T-cell (primary cell): ENCODE measurements around the gene DIP2C. TPM values are rescaled to one million over a fixed set of nuclear protein-coding genes. Genes with fewer than 3 reads are reported as not detected.

Experiments used
- ATAC-seq, 4 experiments: fragments of 200-7000 bp in 3 of 4; fragments of 150-1000 bp in 1 of 4; cut with Tn5 transposase; replicated peaks in 1 of 4; 1 replicate in 3 of 4; 2 replicates in 1 of 4; pipeline ENCODE4 v1.10.0; 2021; ENCODE audit warnings: moderate library complexity in 3 of 4, mild to moderate bottlenecking in 2 of 4, moderate number of reproducible peaks in 1 of 4
- CTCF ChIA-PET, 2 donors: fragments of 300-600 bp; sonication (Branson Sonifier 250); formaldehyde crosslinking; loops; one replicate each; lab custom pipeline; 2022; ENCODE audit warnings: antibody characterized with exemption in 2 of 2; lab: Charles Lee
- POLR2A ChIA-PET, 2 donors: fragments of 300-600 bp; sonication (Branson Sonifier 250); formaldehyde crosslinking; loops; one replicate each; lab custom pipeline; 2022; ENCODE audit warnings: antibody characterized with exemption in 2 of 2; lab: Charles Lee
- DNase-seq, 35 experiments: peaks; one replicate each; pipeline versions ENCODE4 v3.0.0 to v3.0.0-alpha.2; 2013 to 2023
- H3K27ac ChIP-seq: one replicate; pipeline ENCODE4 v1.5.1; 2013; ENCODE audit warnings: low read length
- H3K27me3 ChIP-seq, 2 experiments: replicated peaks in 1 of 2; 1 replicate in 1 of 2; 2 replicates in 1 of 2; pipeline versions ENCODE4 v1.6.1 to v1.7.0; 2013; ENCODE audit warnings: low read length in 1 of 2, mixed read lengths in 1 of 2; ENCODE audit not compliant: control insufficient read depth in 2 of 2, insufficient read depth in 2 of 2; ENCODE audit errors: extremely low read depth in 1 of 2
- H3K36me3 ChIP-seq, 2 donors: 1 replicate in 1 of 2; 2 replicates in 1 of 2; pipeline versions ENCODE4 v1.6.1 to v1.7.0; 2013; ENCODE audit warnings: low read length in 1 of 2; ENCODE audit not compliant: control insufficient read depth in 2 of 2, insufficient read depth in 1 of 2; ENCODE audit errors: extremely low read depth in 1 of 2
- H3K4me1 ChIP-seq, 2 experiments: 1 replicate in 1 of 2; 2 replicates in 1 of 2; pipeline versions ENCODE4 v1.6.1 to v1.7.0; 2013; ENCODE audit warnings: low read length in 2 of 2, mixed read lengths in 1 of 2; ENCODE audit not compliant: insufficient read depth in 2 of 2, control insufficient read depth in 1 of 2; ENCODE audit errors: extremely low read depth in 1 of 2
- H3K4me3 ChIP-seq, 2 donors: 1 replicate in 1 of 2; 2 replicates in 1 of 2; pipeline versions ENCODE4 v1.5.1 to v1.7.0; 2013; ENCODE audit warnings: mild to moderate bottlenecking in 2 of 2, low read length in 1 of 2, moderate library complexity in 1 of 2; ENCODE audit not compliant: control insufficient read depth in 1 of 2; ENCODE audit errors: extremely low read depth in 1 of 2
- H3K9me3 ChIP-seq: 2 replicates; pipeline ENCODE4 v1.7.0; 2013
- H3K27ac Mint-ChIP-seq, 2 donors: one replicate each; pipeline ENCODE4 v1.8.0; 2020 to 2021; ENCODE audit warnings: mild to moderate bottlenecking in 2 of 2, mixed read lengths in 2 of 2
- H3K27me3 Mint-ChIP-seq, 2 donors: one replicate each; pipeline ENCODE4 v1.8.0; 2021 to 2022; ENCODE audit warnings: mixed read lengths in 2 of 2
- H3K36me3 Mint-ChIP-seq: one replicate; pipeline ENCODE4 v1.8.0; 2021; ENCODE audit warnings: mixed read lengths
- H3K4me1 Mint-ChIP-seq, 3 donors: one replicate each; pipeline ENCODE4 v1.8.0; 2020 to 2022; ENCODE audit warnings: mixed read lengths in 3 of 3, mild to moderate bottlenecking in 1 of 3
- H3K4me3 Mint-ChIP-seq, 3 donors: one replicate each; pipeline ENCODE4 v1.8.0; 2020 to 2022; ENCODE audit warnings: mild to moderate bottlenecking in 3 of 3, mixed read lengths in 3 of 3, moderate library complexity in 3 of 3
- H3K9me3 Mint-ChIP-seq, 3 donors: one replicate each; pipeline ENCODE4 v1.8.0; 2020 to 2022; ENCODE audit warnings: mixed read lengths in 3 of 3
- WGBS: methylation state at CpG from one replicate; pipeline ENCODE4 v1.1.5; 2013; ENCODE audit warnings: missing lambda C conversion rate; ENCODE audit not compliant: insufficient coverage; 5-methylcytosine and 5-hydroxymethylcytosine counted together
- total RNA-seq, 35 experiments: library from RNA in 6 of 35; stranded (reverse) in 6 of 35; fragments of 120-200 nt in 1 of 35; gene quantifications; one replicate each; pipeline versions ENCODE4 v1.2.1 to v1.2.4 and lab custom pipeline; 2013 to 2026

Gene DIP2C
- total RNA-seq, 5 donors from 2014 or later (not counting 1 experiment from before 2014, with no cell fraction given) = 2.7 to 7.4 (median 4.5) TPM

DNA sequence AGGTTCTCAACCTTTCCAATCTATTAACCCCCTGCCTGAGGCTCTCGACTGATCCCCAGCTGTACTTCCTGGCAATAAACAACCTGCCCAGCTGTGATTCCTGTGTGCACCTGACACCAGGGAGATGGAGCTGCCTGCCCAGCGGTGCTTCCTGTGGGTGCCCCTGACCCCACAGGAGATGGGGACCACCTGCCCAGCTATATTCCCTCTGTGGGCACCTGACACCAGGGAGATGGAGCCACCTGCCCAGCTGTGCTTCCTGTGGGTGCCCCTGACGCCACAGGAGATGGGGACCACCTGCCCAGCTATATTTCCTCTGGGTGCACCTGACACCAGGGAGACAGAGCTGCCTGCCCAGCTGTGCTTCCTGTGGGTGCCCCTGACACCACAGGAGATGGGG, 184.0 kb downstream of the DIP2C start:
- no peaks in the 10 kb centered on the region for H3K9me3 Mint-ChIP-seq
- DNase-seq (no peak), ATAC-seq (no peak)
- peaks cover 10 to 11% of the 10 kb centered on the region in 2 donors for H3K27me3 Mint-ChIP-seq
- no peaks in the 10 kb centered on the region for H3K36me3 Mint-ChIP-seq
- POLR2A ChIA-PET = no interaction called here
- CTCF ChIA-PET = interaction anchor here in 1 of 2 donors (0.8 kb wide), 1 partner anchor 91 kb away, joined by 3 read pairs; no protein-coding TSS in a partner anchor
- Histone ChIP-seq H3K36me3 (no peaks in the 10 kb centered on the region), H3K27me3 (peaks cover 0 to 19% of the 10 kb centered on the region in 2 experiments), H3K4me1 (peaks cover 6 to 12% of the 10 kb centered on the region in 2 experiments), H3K4me3 (no peak overlapping the region), H3K27ac (no peak overlapping the region), H3K9me3 (no peaks in the 10 kb centered on the region)
- WGBS = 18% methylated on average over 3 of the region's 3 CpGs
- peaks cover 29 to 38% (median 32%) of the 10 kb centered on the region in 3 donors for H3K4me1 Mint-ChIP-seq
- H3K27ac Mint-ChIP-seq = no peak overlapping the region
- H3K4me3 Mint-ChIP-seq = no peak overlapping the region

DNA sequence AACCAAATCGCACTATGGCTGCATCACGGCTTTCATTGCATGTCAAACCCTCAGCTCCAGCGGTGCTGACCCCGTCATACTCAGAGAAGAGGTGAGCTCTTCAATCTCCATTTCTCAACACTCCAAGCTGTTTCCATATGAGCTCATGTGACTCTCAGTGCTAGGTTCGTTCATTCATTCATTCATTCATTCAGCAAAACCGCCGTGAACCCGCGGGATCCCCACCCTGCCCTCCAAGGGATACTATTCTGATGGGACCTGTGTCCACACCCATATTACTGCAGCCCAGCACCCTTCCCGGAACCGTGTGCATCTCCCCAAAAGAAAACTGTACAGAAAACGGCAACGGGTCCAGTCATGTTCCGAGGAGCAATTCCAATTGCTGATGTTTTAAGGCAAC, 184.7 kb downstream of the DIP2C start:
- POLR2A ChIA-PET = no interaction called here
- H3K27ac Mint-ChIP-seq = no peak overlapping the region
- CTCF ChIA-PET = no interaction called here
- Histone ChIP-seq H3K4me3 (no peak overlapping the region), H3K27me3 (peaks cover 0 to 17% of the 10 kb centered on the region in 2 experiments), H3K36me3 (no peaks in the 10 kb centered on the region), H3K9me3 (no peaks in the 10 kb centered on the region), H3K4me1 (peaks cover 11 to 12% of the 10 kb centered on the region in 2 experiments), H3K27ac (no peak overlapping the region)
- H3K27me3 Mint-ChIP-seq = peaks cover 10 to 11% of the 10 kb centered on the region in 2 donors
- H3K4me3 Mint-ChIP-seq = no peak overlapping the region
- ATAC-seq = no peak
- peaks cover 30 to 40% (median 30%) of the 10 kb centered on the region in 3 donors for H3K4me1 Mint-ChIP-seq
- H3K9me3 Mint-ChIP-seq = no peaks in the 10 kb centered on the region
- H3K36me3 Mint-ChIP-seq = no peaks in the 10 kb centered on the region
- DNase-seq = no peak
- WGBS = 90% methylated on average over 14 of the region's 14 CpGs

DNA sequence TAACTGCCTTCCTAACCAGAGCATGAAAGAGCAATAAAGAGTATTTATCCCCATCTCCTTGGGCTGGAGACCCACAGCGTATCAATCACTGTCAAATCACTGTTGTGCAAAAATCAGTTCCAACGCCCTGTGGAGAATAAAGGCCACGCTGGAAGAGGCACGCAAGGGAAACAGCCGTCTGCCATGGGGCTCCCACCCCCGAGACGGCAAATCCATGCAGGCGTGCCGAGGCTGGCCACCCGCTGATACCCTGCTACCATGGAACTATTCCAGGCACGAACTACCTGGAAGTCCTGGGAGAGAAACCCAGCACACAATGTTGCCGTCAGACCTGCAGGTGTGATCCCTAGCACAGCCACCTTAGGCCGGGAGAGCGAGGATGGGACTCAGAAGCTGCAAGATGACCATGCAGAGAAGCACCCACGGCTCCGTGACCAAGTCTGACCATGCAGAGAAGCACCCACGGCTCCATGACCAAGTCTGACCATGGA, 185.3 kb downstream of the DIP2C start:
- no peaks in the 10 kb centered on the region for H3K9me3 ChIP-seq
- Mint-ChIP-seq H3K4me3 (no peak overlapping the region), H3K27me3 (peaks cover 10 to 11% of the 10 kb centered on the region in 2 donors), H3K4me1 (peaks cover 30 to 42% (median 30%) of the 10 kb centered on the region in 3 donors), H3K9me3 (no peaks in the 10 kb centered on the region), H3K36me3 (no peaks in the 10 kb centered on the region), H3K27ac (no peak overlapping the region)
- no peak overlapping the region for H3K4me3 ChIP-seq
- 82% methylated on average over 17 of the region's 17 CpGs for WGBS
- H3K36me3 ChIP-seq = no peaks in the 10 kb centered on the region
- POLR2A ChIA-PET = no interaction called here
- CTCF ChIA-PET = no interaction called here
- peaks cover 0 to 15% of the 10 kb centered on the region in 2 experiments for H3K27me3 ChIP-seq
- H3K27ac ChIP-seq = no peak overlapping the region
- DNase-seq (peak in 1 of 35 experiments; percentile 17), ATAC-seq (no peak)
- H3K4me1 ChIP-seq = peaks cover 12% of the 10 kb centered on the region in 2 experiments

DNA sequence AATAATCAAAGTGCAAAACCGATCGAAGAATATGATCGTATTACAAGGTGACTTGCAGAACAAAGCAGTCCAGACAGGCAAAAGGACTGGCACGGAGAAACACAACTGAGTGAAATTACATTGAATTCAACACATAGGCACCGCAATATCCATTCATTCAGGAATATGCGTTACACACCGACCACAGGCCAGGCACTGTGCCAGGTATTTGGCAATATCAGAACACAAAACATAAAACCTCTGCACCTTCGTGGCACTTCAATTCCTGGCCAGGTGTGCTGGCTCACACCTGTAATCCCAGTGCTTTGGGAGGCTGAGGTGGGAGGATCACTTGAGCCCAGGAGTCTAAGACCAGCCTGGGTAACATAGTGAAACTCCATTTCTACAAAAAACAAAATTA, 187.9 kb downstream of the DIP2C start:
- Mint-ChIP-seq H3K27me3 (peaks cover 10 to 12% of the 10 kb centered on the region in 2 donors), H3K4me3 (no peak overlapping the region), H3K27ac (no peak overlapping the region), H3K4me1 (peaks cover 28 to 36% (median 30%) of the 10 kb centered on the region in 3 donors), H3K9me3 (no peaks in the 10 kb centered on the region), H3K36me3 (no peaks in the 10 kb centered on the region)
- ChIA-PET CTCF (no interaction called here), POLR2A (no interaction called here)
- Histone ChIP-seq H3K36me3 (no peaks in the 10 kb centered on the region), H3K27me3 (peaks cover 0 to 10% of the 10 kb centered on the region in 2 experiments), H3K4me1 (peaks cover 12% of the 10 kb centered on the region in 2 experiments), H3K4me3 (no peak overlapping the region), H3K9me3 (no peaks in the 10 kb centered on the region), H3K27ac (no peak overlapping the region)
- DNase-seq (no peak), ATAC-seq (no peak)
- 74% methylated on average over 6 of the region's 8 CpGs for WGBS

DNA sequence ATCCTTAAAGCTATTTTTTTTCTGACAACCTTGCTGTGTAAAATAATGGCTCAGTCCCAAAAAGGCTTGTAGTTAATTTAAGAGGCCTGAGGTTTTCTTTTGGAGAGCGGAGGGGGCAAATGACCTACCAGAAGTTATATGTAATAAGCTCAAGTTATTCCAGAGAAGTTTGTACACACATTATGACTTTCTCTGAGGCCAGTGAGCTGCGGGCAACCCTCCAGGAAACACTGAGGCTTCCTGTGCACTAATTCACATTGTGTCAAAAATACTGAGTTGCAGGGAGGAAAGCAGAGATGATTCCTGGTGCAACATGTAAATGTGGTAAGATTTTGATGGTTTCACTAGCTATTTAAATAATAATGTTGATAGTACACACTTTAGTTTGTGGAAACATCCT, 188.6 kb downstream of the DIP2C start:
- H3K4me3 Mint-ChIP-seq = no peak overlapping the region
- H3K27ac Mint-ChIP-seq = peak overlapping the region in 1 of 2 donors; percentile 37

DNA sequence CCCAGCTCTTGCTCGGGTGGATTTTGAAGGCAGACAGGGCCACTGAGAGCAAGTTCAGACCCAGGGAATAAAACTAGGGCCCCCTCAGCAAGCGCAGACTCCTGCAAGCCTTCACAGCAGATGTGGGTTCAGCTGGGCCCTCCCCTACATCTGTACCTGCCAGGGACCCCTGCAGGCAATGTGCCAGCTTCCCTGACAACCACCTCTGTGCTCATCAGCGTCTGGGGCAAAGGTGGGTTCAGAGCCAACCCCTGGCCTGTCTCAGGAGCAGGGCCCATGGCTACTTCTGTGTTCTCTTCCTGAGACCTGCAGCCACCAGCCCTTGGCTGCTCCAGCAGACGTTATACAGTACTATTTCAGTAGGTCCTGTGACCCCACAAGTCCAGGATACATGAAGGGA, 189.5 kb downstream of the DIP2C start:
- Histone ChIP-seq H3K9me3 (no peaks in the 10 kb centered on the region), H3K4me1 (peaks cover 8 to 12% of the 10 kb centered on the region in 2 experiments), H3K27me3 (peaks cover 0 to 5% of the 10 kb centered on the region in 2 experiments), H3K36me3 (no peaks in the 10 kb centered on the region), H3K4me3 (no peak overlapping the region), H3K27ac (no peak overlapping the region)
- Mint-ChIP-seq H3K36me3 (no peaks in the 10 kb centered on the region), H3K4me3 (no peak overlapping the region), H3K27me3 (peaks cover 9 to 10% of the 10 kb centered on the region in 2 donors), H3K27ac (no peak overlapping the region), H3K9me3 (no peaks in the 10 kb centered on the region), H3K4me1 (peaks cover 28 to 32% (median 30%) of the 10 kb centered on the region in 3 donors)
- CTCF ChIA-PET = no interaction called here
- POLR2A ChIA-PET = no interaction called here
- peak in 1 of 35 experiments; percentile 11 for DNase-seq
- ATAC-seq = no peak
- WGBS = 81% methylated on average over 4 of the region's 4 CpGs

More for the DNA sequence above, 188.6 kb downstream of the DIP2C start:
- Mint-ChIP-seq H3K9me3 (no peaks in the 10 kb centered on the region), H3K27me3 (peaks cover 10% of the 10 kb centered on the region in 2 donors), H3K36me3 (no peaks in the 10 kb centered on the region), H3K4me1 (peaks cover 28 to 36% (median 30%) of the 10 kb centered on the region in 3 donors)
- H3K4me3 ChIP-seq = no peak overlapping the region
- H3K9me3 ChIP-seq = no peaks in the 10 kb centered on the region
- ChIA-PET CTCF (no interaction called here), POLR2A (no interaction called here)
- no peaks in the 10 kb centered on the region for H3K36me3 ChIP-seq
- ATAC-seq (peak in 3 of 4 experiments; percentile 45 to 48 (median 47)), DNase-seq (peak in 3 of 35 experiments; percentile 17 to 23 (median 18))
- H3K4me1 ChIP-seq = peaks cover 12% of the 10 kb centered on the region in 2 experiments
- no peak overlapping the region for H3K27ac ChIP-seq
- WGBS = 0% methylated on average over 1 of the region's 2 CpGs
- peaks cover 0 to 5% of the 10 kb centered on the region in 2 experiments for H3K27me3 ChIP-seq
